GM12878 (cell line): ENCODE results near the gene NTM. TPM values are rescaled to one million over a fixed set of nuclear protein-coding genes. Genes with fewer than 3 reads are reported as not detected.

Experiments
- ATAC-seq: fragments of 200-7000 bp; cut with Tn5 transposase; 3 replicates; pipeline ENCODE4 v1.9.1; 2020; ENCODE audit warnings: mild to moderate bottlenecking, moderate library complexity
- BruUV-seq: library from RNA; stranded (reverse); fragments of 400-500 nt; replicated peaks from 2 replicates; lab custom pipeline; 2021; lab: Mats Ljungman, UMichigan
- CTCF ChIA-PET: fragments of 300-600 bp; sonication (Branson Sonifier 250); formaldehyde crosslinking; extraction: SDS; loops from one replicate; lab custom pipeline; 2021; ENCODE audit warnings: inconsistent platforms; lab: Yijun Ruan, JAX
- POLR2A ChIA-PET: fragments of 350-600 bp; formaldehyde crosslinking; extraction: SDS; loops from one replicate; lab custom pipeline; 2021; ENCODE audit warnings: inconsistent platforms; lab: Charles Lee
- RAD21 ChIA-PET: fragments of 300-600 bp; sonication (Branson Sonifier 250); formaldehyde crosslinking; loops from one replicate; lab custom pipeline; 2023; ENCODE audit warnings: antibody characterized with exemption; ENCODE audit not compliant: unreplicated experiment; lab: Charles Lee
- SMC1A ChIA-PET: fragments of 300-600 bp; sonication (Branson Sonifier 250); formaldehyde crosslinking; loops from one replicate; lab custom pipeline; 2023; ENCODE audit not compliant: unreplicated experiment, uncharacterized antibody; lab: Charles Lee
- DNase-seq: peaks from one replicate; pipeline ENCODE4 v3.0.0-alpha.2; 2011; ENCODE audit warnings: low read depth, low spot score
- FAIRE-seq: peaks from 3 replicates; lab custom pipeline; 2011; peaks lifted over from hg19 to GRCh38; lab: Jason Lieb, UNC
- H2AFZ ChIP-seq: 2 replicates; pipeline ENCODE4 v1.6.0; 2011; ENCODE audit warnings: low read depth, low read length, control low read depth; ENCODE audit not compliant: control insufficient read depth
- H3K27ac ChIP-seq: 2 replicates; pipeline ENCODE4 v1.5.1; 2011; ENCODE audit warnings: control low read depth; ENCODE audit not compliant: control insufficient read depth, insufficient read depth
- H3K27me3 ChIP-seq, 2 experiments: replicated peaks in 1 of 2; 2 replicates each; pipeline versions ENCODE4 v1.6.0 to v1.6.1; 2011; ENCODE audit warnings: low read length in 1 of 2; ENCODE audit not compliant: control insufficient read depth in 2 of 2, insufficient read depth in 2 of 2
- H3K36me3 ChIP-seq, 2 experiments: 2 replicates each; pipeline ENCODE4 v1.5.1; 2011; ENCODE audit warnings: low read length in 1 of 2; ENCODE audit not compliant: control insufficient read depth in 2 of 2, insufficient read depth in 2 of 2
- H3K4me1 ChIP-seq: 2 replicates; pipeline ENCODE4 v1.6.1; 2011; ENCODE audit warnings: mild to moderate bottlenecking, low read length, moderate library complexity, mixed read lengths; ENCODE audit not compliant: control insufficient read depth, insufficient read depth
- H3K4me2 ChIP-seq: 2 replicates; pipeline ENCODE4 v1.6.0; 2011; ENCODE audit warnings: control low read depth; ENCODE audit not compliant: control insufficient read depth, insufficient read depth
- H3K4me3 ChIP-seq: fragments of 200-600 bp; sonication (generic); 2 replicates; pipeline ENCODE4 v1.5.1; 2016
- H3K79me2 ChIP-seq: 2 replicates; pipeline ENCODE4 v1.6.0; 2011; ENCODE audit warnings: low read length; ENCODE audit not compliant: control insufficient read depth, insufficient read depth
- H3K9ac ChIP-seq: 2 replicates; pipeline ENCODE4 v1.8.0; 2011; ENCODE audit warnings: low read length, control low read depth, mixed read lengths; ENCODE audit not compliant: control insufficient read depth, insufficient read depth
- H3K9me3 ChIP-seq: replicated peaks from 3 replicates; pipeline ENCODE4 v1.5.1; 2011; ENCODE audit warnings: mild to moderate bottlenecking, low read length; ENCODE audit not compliant: control insufficient read depth, insufficient read depth
- H4K20me1 ChIP-seq: 2 replicates; pipeline ENCODE4 v1.6.0; 2011; ENCODE audit not compliant: control insufficient read depth, insufficient read depth
- CBX5 ChIP-seq: sonication (generic); IDR thresholded peaks from 2 replicates; pipeline ENCODE4 v1.6.1; 2016; ENCODE audit warnings: low read depth, moderate library complexity, mild to moderate bottlenecking, inconsistent platforms
- CHD4 ChIP-seq: fragments of 200-600 bp; sonication (generic); IDR thresholded peaks from 2 replicates; pipeline ENCODE4 v1.6.1; 2016; ENCODE audit warnings: mild to moderate bottlenecking
- IKZF2 ChIP-seq, 2 experiments: fragments of 450-650 bp; IDR thresholded peaks; 2 replicates each; pipeline ENCODE4 v1.6.1; 2017; ENCODE audit warnings: mild to moderate bottlenecking in 2 of 2, moderate library complexity in 2 of 2
- MEF2A ChIP-seq: IDR thresholded peaks from 2 replicates; pipeline ENCODE4 v1.6.1; 2011; ENCODE audit warnings: low read depth, mild to moderate bottlenecking, low read length, moderate library complexity; ENCODE audit not compliant: insufficient read depth
- SIX5 ChIP-seq: IDR thresholded peaks from 2 replicates; pipeline ENCODE4 v1.6.1; 2011; ENCODE audit warnings: mild to moderate bottlenecking, low read depth, low read length, moderate library complexity; ENCODE audit not compliant: severe bottlenecking
- SMC3 ChIP-seq: IDR thresholded peaks from 2 replicates; pipeline ENCODE4 v1.6.1; 2011; ENCODE audit warnings: low read length, improper control_type of control experiment, borderline replicate concordance
- STAT1 ChIP-seq: fragments of 450-650 bp; conservative IDR thresholded peaks from 2 replicates; pipeline ENCODE4 v1.6.1; 2014; ENCODE audit warnings: antibody characterized with exemption, mild to moderate bottlenecking
- WGBS: methylation state at CpG from one replicate; pipeline ENCODE4 v1.1.6; 2016; ENCODE audit warnings: low lambda C conversion rate; ENCODE audit not compliant: insufficient replicate concordance, insufficient coverage; ENCODE audit errors: missing lambda C conversion rate; 5-methylcytosine and 5-hydroxymethylcytosine counted together
- in situ Hi-C: fragments of 300-500 bp; cut with MboI; formaldehyde crosslinking; loops from 9 replicates; pipeline ENCODE4 v1.14.3; 2018; ENCODE audit warnings: mixed read lengths
- intact Hi-C: fragments of 100-400 bp; cut with micrococcal nuclease; formaldehyde crosslinking; loops from one replicate; pipeline ENCODE4 v1.14.2; 2022; ENCODE audit not compliant: unreplicated experiment
- polyA plus RNA-seq, 11 experiments: library from polyadenylated mRNA; depleted of rRNA in 4 of 11; unstranded in 6 of 11; stranded (reverse) in 5 of 11; fragments of >200 nt; fragmentation: Nextera tagmentation in 4 of 11; fragmentation: Illumina TruSeq in 1 of 11; extraction: Ambion mirVana in 4 of 11; extraction: Trizol in 1 of 11; gene quantifications; 1 replicate in 1 of 11; 2 replicates in 10 of 11; pipeline versions ENCODE4 v1.2.1 to v1.2.3, GENCODE V29; 2011 to 2016; ENCODE audit warnings: inconsistent platforms in 2 of 11, missing spikeins in 2 of 11, low read depth in 1 of 11
- total RNA-seq, 4 experiments: library from RNA; depleted of rRNA in 3 of 4; stranded (reverse); fragments of >200 nt in 3 of 4; fragmentation: Illumina TruSeq in 1 of 4; extraction: Trizol in 1 of 4; gene quantifications; 2 replicates each; pipeline versions ENCODE4 v1.2.1 to v1.2.3, GENCODE V29; 2013 to 2021
- TF ChIP-seq, protein P1 (sequence below): IDR thresholded peaks from 2 replicates; pipeline ENCODE4 v1.6.1; 2012; ENCODE audit warnings: low read length, inconsistent platforms
- TF ChIP-seq, protein P2 (sequence below): fragments of 450-650 bp; formaldehyde crosslinking; IDR thresholded peaks from 2 replicates; pipeline ENCODE4 v1.4.0; 2022; ENCODE audit warnings: mild to moderate bottlenecking, moderate library complexity

NTM gene
- total and polyA plus RNA-seq, 10 of the 15 experiments (the other 5 are each of a cell fraction or from before 2014, with no cell fraction given), result not detected

DNA sequence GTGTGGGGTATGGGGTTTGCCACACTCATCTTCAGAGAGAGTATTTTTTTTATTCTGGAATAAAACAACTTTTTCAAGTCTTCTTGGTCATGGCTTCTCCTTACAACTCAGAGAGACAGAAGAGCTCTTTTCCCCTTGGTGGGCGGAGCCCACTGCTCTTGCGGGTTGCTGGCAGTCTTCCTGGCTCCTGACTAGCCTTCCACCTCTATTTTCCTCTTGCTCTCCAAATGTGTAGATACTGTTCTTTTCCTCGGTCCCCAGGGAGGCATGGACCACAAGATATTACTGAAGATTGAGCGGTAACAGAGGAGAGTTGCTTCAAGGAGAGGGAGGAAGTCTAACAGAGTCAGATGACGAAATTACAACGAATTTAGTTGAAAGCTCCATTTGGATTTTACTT lies 210.6 kb downstream of the NTM start:
- WGBS, result 26% methylated on average over 6 of the region's 6 CpGs
- SMC1A ChIA-PET, result no interaction called here
- BruUV-seq, result no TSS peak
- in situ Hi-C loops, result loop anchor here (5.0 kb wide), 1 partner anchor 86 kb away; no protein-coding TSS in a partner anchor
- DNase-seq, result no peak
- H3K27me3 ChIP-seq, result peaks cover 4 to 8% of the 10 kb centered on the region in 2 experiments; a peak in 3 of 4 replicates
- H3K9me3 ChIP-seq, result no peaks in the 10 kb centered on the region
- no peak overlapping the region for H3K4me2 ChIP-seq
- TF ChIP-seq, protein P1, sequence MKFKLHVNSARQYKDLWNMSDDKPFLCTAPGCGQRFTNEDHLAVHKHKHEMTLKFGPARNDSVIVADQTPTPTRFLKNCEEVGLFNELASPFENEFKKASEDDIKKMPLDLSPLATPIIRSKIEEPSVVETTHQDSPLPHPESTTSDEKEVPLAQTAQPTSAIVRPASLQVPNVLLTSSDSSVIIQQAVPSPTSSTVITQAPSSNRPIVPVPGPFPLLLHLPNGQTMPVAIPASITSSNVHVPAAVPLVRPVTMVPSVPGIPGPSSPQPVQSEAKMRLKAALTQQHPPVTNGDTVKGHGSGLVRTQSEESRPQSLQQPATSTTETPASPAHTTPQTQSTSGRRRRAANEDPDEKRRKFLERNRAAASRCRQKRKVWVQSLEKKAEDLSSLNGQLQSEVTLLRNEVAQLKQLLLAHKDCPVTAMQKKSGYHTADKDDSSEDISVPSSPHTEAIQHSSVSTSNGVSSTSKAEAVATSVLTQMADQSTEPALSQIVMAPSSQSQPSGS, result no peak
- no peak for ATAC-seq
- intact Hi-C loops, result no loop called here
- no peak overlapping the region for H2AFZ ChIP-seq
- H3K27ac ChIP-seq, result no peak overlapping the region
- no peaks in the 10 kb centered on the region for H3K36me3 ChIP-seq
- no peak overlapping the region for H3K9ac ChIP-seq
- no peak for FAIRE-seq
- RAD21 ChIA-PET, result interaction anchor here (3.3 kb wide), 1 partner anchor 93 kb away, joined by 12 read pairs; no protein-coding TSS in a partner anchor
- H4K20me1 ChIP-seq, result no peaks in the 10 kb centered on the region
- no peaks in the 10 kb centered on the region for H3K4me1 ChIP-seq
- no peak overlapping the region for H3K4me3 ChIP-seq
- POLR2A ChIA-PET, result no interaction called here
- no peaks in the 10 kb centered on the region for H3K79me2 ChIP-seq
- CTCF ChIA-PET, result interaction anchor here (1.3 to 4.5 kb wide), 3 partner anchors 10 to 94 kb away, joined by 5 to 46 read pairs (median 5); no protein-coding TSS in a partner anchor

DNA sequence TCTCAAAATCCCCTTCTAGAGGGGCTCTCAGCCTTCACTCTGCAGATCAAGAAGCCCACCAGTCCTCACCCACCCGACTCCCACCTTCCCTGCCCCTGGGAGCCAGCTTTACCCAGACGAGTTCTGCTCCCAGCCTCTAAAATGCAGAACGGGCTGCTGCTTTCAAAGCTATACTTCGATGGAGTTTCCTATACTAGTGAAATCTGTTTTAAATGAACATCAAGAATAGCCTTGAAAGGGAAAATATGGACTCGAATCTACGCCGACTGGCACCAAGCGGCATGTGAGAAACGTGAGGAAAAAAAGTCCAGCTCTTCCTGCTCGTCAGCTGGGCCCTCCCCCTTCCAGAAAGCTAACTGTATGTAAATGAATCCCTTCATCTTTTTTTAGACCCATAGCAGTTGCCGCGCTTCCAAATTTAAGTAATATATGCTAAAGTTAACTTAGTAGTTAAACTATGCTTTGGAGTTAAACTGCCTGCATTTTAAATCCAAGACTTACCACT lies 211.7 kb downstream of the NTM start:
- no peak overlapping the region for H3K4me2 ChIP-seq
- H4K20me1 ChIP-seq, result no peaks in the 10 kb centered on the region
- TF ChIP-seq CBX5, result no peak
- no peak for TF ChIP-seq MEF2A
- TF ChIP-seq CHD4, result no peak
- no peak for TF ChIP-seq SIX5
- TF ChIP-seq SMC3, result no peak
- TF ChIP-seq, protein P2, sequence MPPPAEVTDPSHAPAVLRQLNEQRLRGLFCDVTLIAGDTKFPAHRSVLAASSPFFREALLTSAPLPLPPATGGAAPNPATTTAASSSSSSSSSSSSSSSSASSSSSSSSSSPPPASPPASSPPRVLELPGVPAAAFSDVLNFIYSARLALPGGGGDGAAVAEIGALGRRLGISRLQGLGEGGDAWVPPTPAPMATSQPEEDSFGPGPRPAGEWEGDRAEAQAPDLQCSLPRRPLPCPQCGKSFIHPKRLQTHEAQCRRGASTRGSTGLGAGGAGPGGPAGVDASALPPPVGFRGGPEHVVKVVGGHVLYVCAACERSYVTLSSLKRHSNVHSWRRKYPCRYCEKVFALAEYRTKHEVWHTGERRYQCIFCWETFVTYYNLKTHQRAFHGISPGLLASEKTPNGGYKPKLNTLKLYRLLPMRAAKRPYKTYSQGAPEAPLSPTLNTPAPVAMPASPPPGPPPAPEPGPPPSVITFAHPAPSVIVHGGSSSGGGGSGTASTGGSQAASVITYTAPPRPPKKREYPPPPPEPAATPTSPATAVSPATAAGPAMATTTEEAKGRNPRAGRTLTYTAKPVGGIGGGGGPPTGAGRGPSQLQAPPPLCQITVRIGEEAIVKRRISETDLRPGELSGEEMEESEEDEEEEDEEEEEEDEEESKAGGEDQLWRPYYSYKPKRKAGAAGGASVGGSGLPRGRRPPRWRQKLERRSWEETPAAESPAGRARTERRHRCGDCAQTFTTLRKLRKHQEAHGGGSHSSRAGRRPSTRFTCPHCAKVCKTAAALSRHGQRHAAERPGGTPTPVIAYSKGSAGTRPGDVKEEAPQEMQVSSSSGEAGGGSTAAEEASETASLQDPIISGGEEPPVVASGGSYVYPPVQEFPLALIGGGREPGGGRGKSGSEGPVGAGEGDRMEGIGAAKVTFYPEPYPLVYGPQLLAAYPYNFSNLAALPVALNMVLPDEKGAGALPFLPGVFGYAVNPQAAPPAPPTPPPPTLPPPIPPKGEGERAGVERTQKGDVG (CRISPR knock-in tag), result no peak
- TF ChIP-seq IKZF2 (IDR thresholded peaks at IDR 0.05), result no peak
- no peak for TF ChIP-seq STAT1
- H3K9me3 ChIP-seq, result no peaks in the 10 kb centered on the region
- BruUV-seq, result no TSS peak
- no peak overlapping the region for H3K4me3 ChIP-seq
- no peaks in the 10 kb centered on the region for H3K79me2 ChIP-seq
- no peak overlapping the region for H3K27ac ChIP-seq
- WGBS, result 39% methylated on average over 12 of the region's 12 CpGs
- FAIRE-seq (no peak), DNase-seq (no peak), ATAC-seq (no peak)
- ChIA-PET POLR2A (no interaction called here), RAD21 (interaction anchor here (3.3 kb wide), 1 partner anchor 92 kb away, joined by 12 read pairs; no protein-coding TSS in a partner anchor), CTCF (interaction anchor here (0.7 to 0.8 kb wide), 2 partner anchors 93 to 518 kb away, joined by 3 to 5 read pairs; no protein-coding TSS in a partner anchor), SMC1A (no interaction called here)
- H3K27me3 ChIP-seq, result peaks cover 4 to 7% of the 10 kb centered on the region in 2 experiments; a peak in 3 of 4 replicates
- in situ Hi-C loops (loop anchor here (5.0 kb wide), 1 partner anchor 85 kb away; no protein-coding TSS in a partner anchor), intact Hi-C loops (no loop called here)
- H2AFZ ChIP-seq, result no peak overlapping the region
- no peaks in the 10 kb centered on the region for H3K36me3 ChIP-seq
- no peak overlapping the region for H3K9ac ChIP-seq
- no peaks in the 10 kb centered on the region for H3K4me1 ChIP-seq
